Ascending aorta (tissue), 2 donors: ENCODE data around the gene SYNE4. TPM values are rescaled to one million over a fixed set of nuclear protein-coding genes. Genes with fewer than 3 reads are reported as not detected.

Experiments
- DNase-seq, 2 donors: peaks; one replicate each; pipeline ENCODE4 v3.0.0-alpha.2; 2019; ENCODE audit warnings: low spot score in 2 of 2
- H3K27ac ChIP-seq, 2 donors: fragments of 200-600 bp; sonication (generic); one replicate each; pipeline ENCODE4 v1.5.1; 2016 to 2017; ENCODE audit warnings: mild to moderate bottlenecking in 1 of 2
- H3K27me3 ChIP-seq: fragments of 200-600 bp; sonication (generic); one replicate; pipeline ENCODE4 v1.5.1; 2017
- H3K36me3 ChIP-seq, 2 donors: fragments of 200-600 bp; sonication (generic); one replicate each; pipeline ENCODE4 v1.5.1; 2016
- H3K4me1 ChIP-seq, 2 donors: fragments of 200-600 bp; sonication (generic); one replicate each; pipeline ENCODE4 v1.5.1; 2016 to 2017; ENCODE audit warnings: mild to moderate bottlenecking in 1 of 2
- H3K4me3 ChIP-seq, 2 donors: fragments of 200-600 bp; sonication (generic); one replicate each; pipeline ENCODE4 v1.5.1; 2016 to 2017; ENCODE audit warnings: mild to moderate bottlenecking in 1 of 2
- H3K9me3 ChIP-seq, 2 donors: fragments of 200-600 bp; sonication (generic); one replicate each; pipeline ENCODE4 v1.5.1; 2016
- CTCF ChIP-seq, 3 experiments: fragments of 200-600 bp in 2 of 3; fragments of 450-650 bp in 1 of 3; sonication (generic) in 2 of 3; IDR thresholded peaks; one replicate each; pipeline ENCODE4 v1.5.1; 2016 to 2019; ENCODE audit warnings: antibody characterized with exemption in 3 of 3, mild to moderate bottlenecking in 1 of 3, moderate library complexity in 1 of 3
- intact Hi-C: fragments of 100-400 bp; cut with DNase I; formaldehyde crosslinking; loops from one replicate; pipeline ENCODE4 v1.15.1; 2023
- total RNA-seq: library from RNA; depleted of rRNA; stranded (reverse); fragments of >200 nt; gene quantifications from one replicate; pipeline ENCODE4 v1.1.0, GENCODE V29; 2016

SYNE4 gene
- total RNA-seq, 1 donor from 2014 or later: not detected

GRCh38 chr19:35977446-35978222 is 31.0 kb downstream of the SYNE4 start:
- Histone ChIP-seq H3K36me3 (no peaks in the 10 kb centered on the region), H3K4me3 (no peak overlapping the region), H3K27ac (no peak overlapping the region), H3K9me3 (no peaks in the 10 kb centered on the region), H3K27me3 (no peaks in the 10 kb centered on the region), H3K4me1 (no peaks in the 10 kb centered on the region)
- TF ChIP-seq CTCF (IDR thresholded peaks at IDR 0.05): no peak
- DNase-seq: no peak
- intact Hi-C loops: no loop called here

GRCh38 chr19:35975608-35976214 is 32.9 kb downstream of the SYNE4 start:
- Histone ChIP-seq H3K9me3 (no peaks in the 10 kb centered on the region), H3K36me3 (no peaks in the 10 kb centered on the region), H3K4me1 (no peaks in the 10 kb centered on the region), H3K27ac (no peak overlapping the region), H3K27me3 (no peaks in the 10 kb centered on the region), H3K4me3 (no peak overlapping the region)
- DNase-seq: no peak
- intact Hi-C loops: no loop called here
- no peak for TF ChIP-seq CTCF (IDR thresholded peaks at IDR 0.05)

GRCh38 chr19:35973487-35973886 is 35.1 kb downstream of the SYNE4 start:
- Histone ChIP-seq H3K9me3 (no peaks in the 10 kb centered on the region), H3K4me1 (no peaks in the 10 kb centered on the region), H3K27ac (no peak overlapping the region), H3K36me3 (no peaks in the 10 kb centered on the region), H3K27me3 (no peaks in the 10 kb centered on the region), H3K4me3 (no peak overlapping the region)
- TF ChIP-seq CTCF (IDR thresholded peaks at IDR 0.05): no peak
- intact Hi-C loops: no loop called here
- no peak for DNase-seq

GRCh38 chr19:35966771-35967170 is 41.8 kb downstream of the SYNE4 start:
- TF ChIP-seq CTCF (IDR thresholded peaks at IDR 0.05): no peak
- intact Hi-C loops: no loop called here
- H3K4me1 ChIP-seq: no peaks in the 10 kb centered on the region

GRCh38 chr19:35963514-35963913 is 45.1 kb downstream of the SYNE4 start:
- no peak for TF ChIP-seq CTCF (IDR thresholded peaks at IDR 0.05)
- Histone ChIP-seq H3K4me1 (peaks cover 0 to 5% of the 10 kb centered on the region in 2 donors), H3K27me3 (no peaks in the 10 kb centered on the region), H3K9me3 (no peaks in the 10 kb centered on the region), H3K36me3 (no peaks in the 10 kb centered on the region), H3K27ac (no peak overlapping the region), H3K4me3 (no peak overlapping the region)
- DNase-seq: no peak
- intact Hi-C loops: no loop called here

More at GRCh38 chr19:35966771-35967170, 41.8 kb downstream of the SYNE4 start:
- no peak overlapping the region for H3K4me3 ChIP-seq
- no peaks in the 10 kb centered on the region for H3K36me3 ChIP-seq
- no peaks in the 10 kb centered on the region for H3K27me3 ChIP-seq
- no peak for DNase-seq
- H3K27ac ChIP-seq: no peak overlapping the region
- no peaks in the 10 kb centered on the region for H3K9me3 ChIP-seq
